GM13977 (cell line): ENCODE measurements around the gene BMP6.

Source experiments
- DNase-seq: peaks from one replicate; pipeline ENCODE4 v3.0.0; 2012; ENCODE audit warnings: low spot score
- in situ Hi-C: fragments of 300-500 bp; cut with MboI; formaldehyde crosslinking; loops from one replicate; pipeline ENCODE4 v1.12.0; 2022; ENCODE audit warnings: low sequenced_read_pairs, low pct_unique_long_range_greater_than_20kb, mixed read lengths, inconsistent platforms; ENCODE audit not compliant: unreplicated experiment
- TF ChIP-seq, protein P1 (sequence below): IDR thresholded peaks from 2 replicates; pipeline ENCODE4 v1.5.1; 2012; ENCODE audit warnings: mild to moderate bottlenecking, control low read depth; ENCODE audit not compliant: insufficient read depth; ENCODE audit errors: extremely low read depth, missing control alignments

BMP6 gene

DNA sequence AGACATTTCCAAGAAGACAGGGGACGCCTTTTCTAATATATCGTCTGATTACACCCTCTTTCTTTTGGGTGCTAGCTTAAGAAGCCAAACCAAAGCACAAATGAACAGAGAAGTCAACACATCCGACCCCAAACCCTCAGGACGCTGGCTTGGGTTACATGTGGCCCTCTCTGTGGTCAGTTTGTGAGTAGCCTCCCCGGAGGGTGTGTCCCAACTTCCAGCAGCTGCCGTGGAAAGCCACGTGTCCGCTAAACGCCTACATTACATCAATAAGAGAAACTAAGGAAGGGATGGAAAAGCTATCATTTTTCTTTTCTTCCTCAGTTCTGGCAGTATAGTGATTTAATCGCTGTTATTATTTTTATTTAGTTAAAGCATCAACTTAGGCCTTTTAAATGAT, 487 bp upstream of the BMP6 start:
- in situ Hi-C loops, result loop anchor here (10.0 kb wide), 1 partner anchor 269 kb away; no protein-coding TSS in a partner anchor
- TF ChIP-seq, protein P1, sequence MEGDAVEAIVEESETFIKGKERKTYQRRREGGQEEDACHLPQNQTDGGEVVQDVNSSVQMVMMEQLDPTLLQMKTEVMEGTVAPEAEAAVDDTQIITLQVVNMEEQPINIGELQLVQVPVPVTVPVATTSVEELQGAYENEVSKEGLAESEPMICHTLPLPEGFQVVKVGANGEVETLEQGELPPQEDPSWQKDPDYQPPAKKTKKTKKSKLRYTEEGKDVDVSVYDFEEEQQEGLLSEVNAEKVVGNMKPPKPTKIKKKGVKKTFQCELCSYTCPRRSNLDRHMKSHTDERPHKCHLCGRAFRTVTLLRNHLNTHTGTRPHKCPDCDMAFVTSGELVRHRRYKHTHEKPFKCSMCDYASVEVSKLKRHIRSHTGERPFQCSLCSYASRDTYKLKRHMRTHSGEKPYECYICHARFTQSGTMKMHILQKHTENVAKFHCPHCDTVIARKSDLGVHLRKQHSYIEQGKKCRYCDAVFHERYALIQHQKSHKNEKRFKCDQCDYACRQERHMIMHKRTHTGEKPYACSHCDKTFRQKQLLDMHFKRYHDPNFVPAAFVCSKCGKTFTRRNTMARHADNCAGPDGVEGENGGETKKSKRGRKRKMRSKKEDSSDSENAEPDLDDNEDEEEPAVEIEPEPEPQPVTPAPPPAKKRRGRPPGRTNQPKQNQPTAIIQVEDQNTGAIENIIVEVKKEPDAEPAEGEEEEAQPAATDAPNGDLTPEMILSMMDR, result no peak
- DNase-seq, result no peak

DNA sequence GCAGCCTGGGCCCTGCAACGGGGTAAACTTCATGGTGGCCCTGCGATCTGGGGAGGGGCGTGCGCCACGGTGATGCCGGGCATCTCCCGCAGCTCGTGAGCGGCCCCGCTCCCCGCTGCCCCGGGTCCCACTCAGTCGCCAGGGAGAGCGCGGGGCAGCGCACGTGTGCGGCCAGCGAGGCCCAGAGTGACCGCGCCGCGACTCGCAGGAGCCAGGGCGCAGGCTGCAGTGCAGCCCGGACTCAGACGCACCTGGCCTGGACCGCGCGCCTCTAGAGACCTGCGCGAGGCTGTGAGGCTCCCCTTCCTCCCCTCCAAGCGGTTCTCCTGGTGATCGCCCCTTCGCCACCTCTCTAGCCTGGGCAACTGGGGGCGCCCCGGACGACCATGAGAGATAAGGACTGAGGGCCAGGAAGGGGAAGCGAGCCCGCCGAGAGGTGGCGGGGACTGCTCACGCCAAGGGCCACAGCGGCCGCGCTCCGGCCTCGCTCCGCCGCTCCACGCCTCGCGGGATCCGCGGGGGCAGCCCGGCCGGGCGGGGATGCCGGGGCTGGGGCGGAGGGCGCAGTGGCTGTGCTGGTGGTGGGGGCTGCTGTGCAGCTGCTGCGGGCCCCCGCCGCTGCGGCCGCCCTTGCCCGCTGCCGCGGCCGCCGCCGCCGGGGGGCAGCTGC, 652 bp downstream of the BMP6 start:
- peak; percentile 61 for DNase-seq
- TF ChIP-seq, protein P1, result no peak
- in situ Hi-C loops, result loop anchor here (10.0 kb wide), 1 partner anchor 268 kb away; no protein-coding TSS in a partner anchor

DNA sequence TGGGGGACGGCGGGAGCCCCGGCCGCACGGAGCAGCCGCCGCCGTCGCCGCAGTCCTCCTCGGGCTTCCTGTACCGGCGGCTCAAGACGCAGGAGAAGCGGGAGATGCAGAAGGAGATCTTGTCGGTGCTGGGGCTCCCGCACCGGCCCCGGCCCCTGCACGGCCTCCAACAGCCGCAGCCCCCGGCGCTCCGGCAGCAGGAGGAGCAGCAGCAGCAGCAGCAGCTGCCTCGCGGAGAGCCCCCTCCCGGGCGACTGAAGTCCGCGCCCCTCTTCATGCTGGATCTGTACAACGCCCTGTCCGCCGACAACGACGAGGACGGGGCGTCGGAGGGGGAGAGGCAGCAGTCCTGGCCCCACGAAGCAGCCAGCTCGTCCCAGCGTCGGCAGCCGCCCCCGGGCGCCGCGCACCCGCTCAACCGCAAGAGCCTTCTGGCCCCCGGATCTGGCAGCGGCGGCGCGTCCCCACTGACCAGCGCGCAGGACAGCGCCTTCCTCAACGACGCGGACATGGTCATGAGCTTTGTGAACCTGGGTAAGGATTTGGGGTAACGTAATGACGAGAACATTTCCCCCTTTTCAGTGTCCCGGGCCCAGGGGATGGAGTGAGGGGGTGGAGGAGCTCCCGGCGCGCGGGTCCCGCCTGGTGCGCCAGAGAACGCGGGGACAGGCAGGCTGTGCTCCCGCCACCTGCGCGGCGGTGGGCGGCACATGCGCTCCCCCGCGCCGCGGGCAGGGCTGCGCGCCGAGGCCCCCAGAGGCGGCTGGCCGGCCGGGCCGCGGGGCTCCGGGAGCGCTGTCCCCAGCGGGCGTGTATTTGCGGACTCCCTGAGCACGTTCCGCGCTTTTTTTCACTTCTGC, 1.4 kb downstream of the BMP6 start:
- DNase-seq, result peak; percentile 53
- TF ChIP-seq, protein P1, result no peak
- in situ Hi-C loops, result loop anchor here (10.0 kb wide), 1 partner anchor 267 kb away; no protein-coding TSS in a partner anchor

DNA sequence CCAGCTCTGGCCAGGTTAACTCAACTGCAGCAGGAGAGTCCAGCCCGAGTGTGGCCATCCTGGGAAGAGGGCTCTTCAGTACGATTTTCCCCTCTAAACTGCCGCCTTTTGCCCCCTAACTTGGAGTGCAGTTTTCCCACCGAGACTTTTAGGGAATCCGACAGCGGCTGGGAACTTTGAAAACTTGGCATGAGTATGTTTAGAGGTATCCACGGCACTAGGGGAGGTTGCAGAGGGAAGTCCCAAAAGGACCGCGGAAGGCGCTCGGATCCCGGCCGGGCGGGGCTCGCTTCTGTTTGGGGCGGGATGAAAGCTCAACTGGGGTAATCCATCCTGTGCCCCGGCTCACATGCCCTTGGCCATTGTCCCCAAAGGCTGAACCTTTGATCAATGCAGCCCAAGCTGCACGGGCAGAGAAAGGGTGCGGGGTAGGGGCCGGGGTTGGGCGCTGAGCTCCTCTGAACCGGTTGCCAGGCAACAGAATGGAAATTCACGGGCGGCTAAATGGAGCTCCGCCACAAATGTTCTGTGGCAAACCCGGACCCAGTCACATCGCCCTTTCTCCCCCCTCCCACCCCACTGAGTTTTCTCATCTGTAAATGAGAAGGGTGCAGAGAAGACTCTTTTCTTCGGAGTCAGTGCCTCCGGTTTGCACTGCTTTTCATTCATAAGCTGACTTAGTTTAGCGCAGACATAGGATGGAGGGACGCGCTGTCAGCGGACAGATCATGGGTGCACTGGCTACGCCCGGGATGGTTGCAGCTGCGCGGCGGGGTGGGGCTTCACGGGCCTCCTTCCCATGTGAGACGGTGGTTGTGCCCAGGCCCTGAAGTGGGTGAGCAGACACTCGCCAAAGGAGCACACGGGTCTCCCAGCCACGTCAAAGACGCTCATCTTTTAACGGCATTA, 2.3 kb downstream of the BMP6 start:
- TF ChIP-seq, protein P1, result no peak
- in situ Hi-C loops, result loop anchor here (10.0 kb wide), 1 partner anchor 267 kb away; no protein-coding TSS in a partner anchor
- peak; percentile 65 for DNase-seq

DNA sequence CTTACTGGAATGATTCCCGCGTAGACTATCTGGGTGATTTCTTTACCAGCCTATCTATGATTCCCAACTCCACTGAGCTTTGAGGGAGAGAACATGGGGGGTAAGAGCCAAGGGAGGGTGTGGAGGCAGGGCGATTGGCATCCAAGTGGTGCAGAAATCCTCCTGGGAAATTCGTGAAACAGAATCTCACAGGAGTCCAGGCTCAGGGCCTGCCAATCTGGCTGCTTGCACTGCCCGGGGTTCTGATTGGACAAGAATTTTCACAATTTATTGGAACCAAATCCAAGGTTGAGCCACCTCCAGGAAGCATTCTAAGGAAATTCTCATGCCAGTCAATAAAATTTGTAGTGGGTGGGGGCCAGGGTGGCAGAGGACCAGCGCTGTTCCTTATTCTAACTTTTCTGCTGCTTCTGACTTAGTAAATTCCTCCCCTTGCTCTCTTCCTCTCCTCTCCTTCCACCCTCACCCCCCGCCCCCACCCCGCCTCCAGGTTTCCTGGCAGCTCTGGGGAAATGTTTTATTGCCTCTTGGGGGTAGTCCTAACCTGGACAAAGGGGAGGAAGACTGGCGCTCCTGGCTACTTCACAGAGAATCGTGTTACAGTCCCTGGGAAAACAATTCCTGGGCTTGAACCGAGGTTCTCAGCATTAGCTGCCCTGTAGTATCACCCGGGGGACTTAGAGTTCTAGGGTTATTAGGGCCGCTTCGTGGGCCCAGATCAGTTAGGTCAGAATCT, 3.1 kb downstream of the BMP6 start:
- in situ Hi-C loops, result loop anchor here (10.0 kb wide), 1 partner anchor 266 kb away; no protein-coding TSS in a partner anchor
- DNase-seq, result no peak
- TF ChIP-seq, protein P1, result no peak
